Hematopoietic multipotent progenitor cell treated with erythropoietin and hydrocortisone succinate and interleukin-3 and kit ligand, for 17 days (in vitro differentiated cells): ENCODE measurements around the gene FREM3.
"Not testable (repeated sequence)": the region's sequence is repeated elsewhere in the genome, so short reads cannot be mapped to it uniquely, and the experiment has no call there.

Source experiments
- DNase-seq: peaks from one replicate; pipeline ENCODE4 v3.0.0-alpha.2; 2015; ENCODE audit warnings: low spot score

Gene FREM3

DNA sequence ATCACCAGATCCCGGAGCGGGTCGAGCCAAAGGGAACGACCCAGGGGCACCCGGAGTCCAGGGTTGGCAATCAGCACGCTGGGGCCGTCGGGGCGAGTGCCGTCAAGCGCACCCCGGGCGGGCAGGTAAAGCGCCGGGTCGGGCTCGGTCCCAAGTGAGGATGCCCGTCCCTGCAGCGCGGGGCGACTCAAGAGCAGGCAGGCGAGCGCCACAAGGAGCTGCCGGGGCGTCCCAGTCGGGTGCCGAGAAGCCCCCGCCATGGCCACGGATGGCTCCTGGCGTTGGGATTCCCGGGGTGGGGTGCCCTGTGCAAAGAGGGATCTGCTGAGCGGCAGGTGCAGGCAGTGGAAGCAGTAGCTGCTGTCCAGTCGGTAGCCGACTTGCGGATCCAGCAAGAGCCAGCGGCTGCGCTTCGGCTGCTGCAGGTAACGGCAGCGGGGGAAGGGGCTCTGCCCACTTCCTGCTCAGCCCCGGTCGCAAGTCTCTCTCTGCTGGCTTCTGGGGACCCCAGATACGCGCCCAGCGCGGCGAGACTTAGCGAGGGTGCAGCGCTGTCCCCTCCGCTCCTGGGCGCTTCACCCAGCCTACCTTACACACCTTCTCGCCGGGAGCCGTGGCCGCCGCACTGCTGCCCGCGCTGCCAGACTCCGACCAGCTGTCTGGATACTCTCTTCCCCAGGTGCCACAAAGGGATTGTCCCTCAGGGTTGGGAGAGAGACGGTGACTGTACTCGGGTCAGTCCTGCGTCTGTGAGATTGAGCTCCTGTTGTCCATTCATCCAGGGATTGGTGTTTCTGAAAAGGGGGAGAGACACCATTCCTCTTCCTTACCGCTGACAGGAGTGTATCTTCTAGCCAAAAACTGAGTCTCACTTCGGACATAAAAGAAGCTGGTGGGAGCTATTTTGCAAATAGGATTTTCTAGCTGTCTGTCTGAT lies at the start of gene FREM3:
FREM3 (minus strand) TSS at position 260 of the 937 bp plus-strand sequence; CDS start at position 260, 0 bp downstream.
- DNase-seq, result no peak

DNA sequence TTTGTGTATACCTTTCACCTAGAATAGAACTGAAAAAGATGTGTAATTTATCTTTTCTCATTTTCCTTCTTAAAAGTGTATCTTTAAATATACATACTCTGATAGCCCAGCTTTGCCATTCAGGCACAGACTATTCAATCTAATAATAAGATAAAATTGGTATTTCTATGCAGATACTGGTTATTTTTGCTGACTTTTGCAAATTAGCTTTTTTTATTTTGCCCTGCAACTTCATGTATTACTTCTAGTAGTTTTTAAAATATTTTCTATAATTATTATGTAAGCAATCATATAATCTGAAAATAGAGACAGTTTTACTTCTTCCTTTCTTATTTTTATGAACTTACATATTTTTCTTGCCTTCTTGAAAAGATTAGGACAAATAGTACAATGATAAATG lies 45.4 kb upstream of the FREM3 start:
- no peak for DNase-seq

DNA sequence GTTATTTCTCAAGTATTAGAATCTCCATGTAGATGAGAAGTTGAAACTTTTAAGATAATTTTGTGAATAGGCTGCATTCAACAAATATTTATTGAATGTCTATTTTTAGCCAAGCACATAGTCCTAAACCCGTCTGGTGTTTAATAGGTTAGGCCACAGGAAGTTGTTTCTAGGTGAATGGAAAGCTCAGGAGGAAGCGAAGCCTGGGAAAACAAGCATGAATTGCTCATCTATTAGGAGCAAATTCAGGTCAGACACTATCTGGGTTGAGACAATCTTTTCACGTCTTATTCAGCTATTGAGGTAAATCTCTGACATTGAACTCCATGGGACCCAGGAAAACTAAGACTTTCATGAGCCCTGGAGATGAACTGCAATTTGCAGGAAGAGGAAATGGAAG lies 43.1 kb upstream of the FREM3 start:
- DNase-seq, result no peak

DNA sequence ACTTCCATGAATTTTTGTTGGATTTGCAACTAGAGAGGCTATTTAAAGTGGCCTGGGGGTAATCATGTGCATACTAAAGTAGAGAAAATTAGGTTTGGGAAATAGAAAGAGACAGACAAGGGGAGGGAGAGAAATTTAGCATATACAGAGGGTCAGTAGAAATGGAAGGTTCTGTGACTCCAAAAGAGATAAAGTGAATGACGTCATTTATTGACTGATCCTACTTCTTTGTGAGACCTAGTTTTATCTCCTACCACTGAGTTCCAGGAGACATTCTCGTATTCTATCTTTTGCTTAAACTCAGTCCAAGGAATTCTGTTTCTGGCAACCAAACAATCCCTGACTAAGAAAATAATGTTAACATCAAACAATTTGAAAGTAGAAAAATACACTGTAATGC lies 42.4 kb upstream of the FREM3 start:
- DNase-seq, result no peak

DNA sequence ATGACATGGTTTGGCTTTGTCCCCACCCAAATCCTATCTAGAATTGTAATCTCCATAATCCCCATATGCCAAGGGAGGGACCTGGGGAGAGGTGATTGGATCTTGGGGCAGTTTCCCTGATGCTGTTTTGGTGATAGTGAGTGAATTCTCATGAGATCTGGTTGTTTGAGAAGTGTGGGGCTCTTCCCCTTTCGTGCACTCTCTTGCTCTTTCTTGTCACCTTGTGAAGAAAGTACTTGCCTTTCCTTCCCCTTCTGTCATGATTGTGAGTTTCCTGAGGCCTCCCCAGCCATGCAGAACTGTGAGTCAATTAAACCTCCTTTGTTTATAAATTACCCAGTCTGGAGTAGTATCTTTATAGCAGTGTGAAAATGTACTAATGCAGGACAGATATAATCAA lies 36.4 kb upstream of the FREM3 start:
- DNase-seq, result no peak

DNA sequence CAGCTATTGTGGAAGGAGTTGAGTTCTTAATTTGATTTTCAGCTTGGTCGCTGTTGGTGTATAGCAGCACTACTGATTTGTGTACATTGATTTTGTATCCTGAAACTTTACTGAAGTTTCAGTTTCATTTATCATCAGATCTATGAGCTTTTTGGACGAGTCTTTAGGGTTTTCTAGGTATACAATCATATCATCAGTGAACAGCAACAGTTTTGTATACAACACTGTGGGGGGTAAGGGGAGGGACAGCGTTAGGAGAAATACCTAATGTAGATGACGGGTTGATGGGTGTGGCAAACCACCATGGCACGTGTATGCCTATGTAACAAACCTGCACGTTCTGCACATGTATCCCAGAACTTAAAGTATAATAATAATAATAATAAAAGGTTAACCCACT lies 35.6 kb upstream of the FREM3 start:
- DNase-seq, result not testable (repeated sequence)

DNA sequence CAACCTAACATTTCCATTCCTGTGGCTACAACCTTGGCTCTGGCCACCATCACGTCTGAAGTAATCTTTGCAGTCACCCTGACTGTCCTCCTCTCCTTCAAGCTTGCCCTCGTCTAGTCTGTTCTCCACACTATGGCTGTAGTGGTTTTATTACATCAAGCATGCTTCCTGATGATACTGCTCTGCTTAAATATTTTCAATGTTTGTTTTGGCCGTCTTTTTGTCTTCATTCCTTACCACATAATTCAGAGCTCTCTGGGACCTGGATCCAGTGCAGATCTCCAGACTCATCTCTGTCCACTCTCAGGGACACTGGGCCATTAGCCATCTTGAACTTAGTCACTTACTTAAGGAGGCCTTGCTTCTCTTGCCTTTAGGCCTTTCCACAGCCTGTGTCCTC lies 27.7 kb upstream of the FREM3 start:
- DNase-seq, result no peak

DNA sequence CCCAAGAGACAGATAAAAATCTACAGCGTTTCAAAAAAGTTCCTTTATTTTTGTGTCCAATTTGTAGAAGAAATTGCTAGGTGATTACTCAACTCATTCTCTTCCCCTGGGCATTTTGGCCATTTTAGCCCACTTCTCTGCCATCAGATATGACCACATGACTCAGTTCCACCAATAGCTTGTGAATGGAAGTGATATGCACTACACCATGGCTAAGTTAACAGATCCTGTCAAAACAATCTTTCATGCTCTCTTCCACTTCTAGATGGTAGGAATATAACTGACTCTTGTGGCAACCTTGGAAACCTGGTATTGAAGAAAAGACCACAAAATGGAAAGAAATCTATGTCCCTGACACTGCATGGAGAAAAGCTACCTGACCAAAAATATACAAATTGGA lies 26.2 kb upstream of the FREM3 start:
- no peak for DNase-seq

DNA sequence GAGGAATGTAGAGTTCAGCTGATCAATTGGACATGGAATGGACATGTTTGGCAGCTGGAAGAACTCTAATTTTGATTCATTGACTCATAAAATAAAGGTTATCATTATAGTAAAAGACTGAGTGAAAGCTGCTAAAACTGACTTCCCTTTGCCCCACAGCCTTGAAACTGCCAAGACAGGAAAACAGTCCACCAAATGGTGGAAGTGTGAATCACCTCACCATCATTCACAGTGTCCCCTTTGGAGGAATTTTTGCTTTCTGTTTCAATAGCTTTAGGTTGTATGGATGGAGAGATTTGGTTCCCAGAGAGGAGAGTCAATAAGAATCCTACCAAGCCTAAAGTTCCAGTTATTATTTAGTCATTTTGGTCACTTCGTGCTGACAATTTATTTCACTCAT lies 20.8 kb upstream of the FREM3 start:
- no peak for DNase-seq

DNA sequence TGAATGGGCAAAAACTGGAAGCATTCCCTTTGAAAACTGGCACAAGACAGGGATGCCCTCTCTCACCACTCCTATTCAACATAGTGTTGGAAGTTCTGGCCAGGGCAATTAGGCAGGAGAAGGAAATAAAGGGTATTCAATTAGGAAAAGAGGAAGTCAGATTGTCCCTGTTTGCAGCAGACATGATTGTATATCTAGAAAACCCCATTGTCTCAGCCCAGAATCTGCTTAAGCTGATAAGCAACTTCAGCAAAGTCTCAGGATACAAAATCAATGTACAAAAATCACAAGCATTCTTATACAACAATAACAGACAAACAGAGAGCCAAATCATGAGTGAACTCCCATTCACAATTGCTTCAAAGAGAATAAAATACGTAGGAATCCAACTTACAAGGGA lies 18.3 kb upstream of the FREM3 start:
- DNase-seq, result not testable (repeated sequence)

DNA sequence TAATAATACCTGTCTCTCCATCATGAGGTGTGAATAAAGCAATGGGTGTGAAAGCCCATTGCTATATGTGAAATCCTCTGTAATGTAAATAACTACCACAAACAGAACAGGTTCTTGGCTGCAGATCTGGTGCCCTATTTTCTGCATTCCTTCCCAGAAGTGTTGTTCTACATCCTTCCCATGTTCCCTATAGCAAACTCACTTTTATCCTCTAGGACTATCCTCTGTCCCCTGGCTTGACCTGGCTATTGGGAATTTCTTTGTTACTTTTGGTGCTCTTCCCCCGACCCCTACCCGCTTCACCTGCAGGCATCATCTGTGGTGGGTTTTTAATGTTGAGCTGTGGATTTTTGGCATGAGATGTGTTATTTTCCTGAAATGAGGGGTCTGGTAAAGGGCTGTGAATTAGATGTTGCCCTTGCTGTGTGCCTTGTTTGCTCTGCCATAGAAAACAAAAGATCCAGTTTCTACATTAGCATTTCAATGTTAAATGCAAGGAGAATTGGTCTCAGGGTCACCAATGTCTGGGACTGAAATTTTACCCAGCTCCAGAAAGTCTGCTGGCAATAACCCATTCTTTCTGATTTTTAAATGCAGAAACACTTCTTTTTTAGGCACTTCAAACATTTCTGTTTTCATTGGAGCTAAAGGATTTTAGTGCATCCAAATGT lies 13.6 kb upstream of the FREM3 start:
- DNase-seq, result no peak

DNA sequence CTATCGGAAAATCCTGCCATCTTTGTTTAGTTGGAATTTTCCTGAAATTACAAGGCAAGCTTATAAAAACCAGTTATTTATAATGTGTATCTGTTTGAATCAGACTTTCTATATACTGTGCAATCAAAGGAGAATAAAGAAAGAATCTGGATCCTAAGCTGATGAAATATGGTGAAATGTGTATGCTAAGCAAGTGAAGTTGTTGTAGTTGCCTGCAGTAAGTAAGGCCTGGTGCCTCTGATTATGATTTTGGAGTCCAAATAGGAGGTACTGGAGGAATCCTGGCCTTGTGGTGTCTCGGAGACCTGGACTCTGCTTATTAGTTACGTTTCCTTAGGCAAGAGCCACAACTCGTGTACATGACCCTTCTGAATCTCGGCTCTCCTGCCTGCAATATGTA lies 13.1 kb upstream of the FREM3 start:
- DNase-seq, result no peak

DNA sequence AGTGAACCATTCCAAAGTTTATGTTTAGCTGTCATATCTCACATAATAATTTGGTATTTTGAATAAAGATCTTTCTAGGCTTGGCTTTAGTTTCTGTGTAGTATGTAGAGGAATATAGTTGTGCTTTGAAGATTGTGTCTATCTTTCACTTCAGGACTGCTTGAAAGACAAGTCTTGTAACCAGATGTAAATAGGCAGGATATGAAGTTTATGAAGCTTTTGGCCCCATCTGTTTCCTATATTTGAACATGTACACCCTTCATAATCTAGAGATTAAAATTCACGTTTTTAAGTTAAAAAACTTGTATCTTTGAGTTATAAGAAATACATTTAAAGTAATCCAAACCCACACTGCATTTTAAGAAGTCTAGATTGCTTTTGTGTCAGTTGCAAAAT lies 11.7 kb upstream of the FREM3 start:
- DNase-seq, result no peak

DNA sequence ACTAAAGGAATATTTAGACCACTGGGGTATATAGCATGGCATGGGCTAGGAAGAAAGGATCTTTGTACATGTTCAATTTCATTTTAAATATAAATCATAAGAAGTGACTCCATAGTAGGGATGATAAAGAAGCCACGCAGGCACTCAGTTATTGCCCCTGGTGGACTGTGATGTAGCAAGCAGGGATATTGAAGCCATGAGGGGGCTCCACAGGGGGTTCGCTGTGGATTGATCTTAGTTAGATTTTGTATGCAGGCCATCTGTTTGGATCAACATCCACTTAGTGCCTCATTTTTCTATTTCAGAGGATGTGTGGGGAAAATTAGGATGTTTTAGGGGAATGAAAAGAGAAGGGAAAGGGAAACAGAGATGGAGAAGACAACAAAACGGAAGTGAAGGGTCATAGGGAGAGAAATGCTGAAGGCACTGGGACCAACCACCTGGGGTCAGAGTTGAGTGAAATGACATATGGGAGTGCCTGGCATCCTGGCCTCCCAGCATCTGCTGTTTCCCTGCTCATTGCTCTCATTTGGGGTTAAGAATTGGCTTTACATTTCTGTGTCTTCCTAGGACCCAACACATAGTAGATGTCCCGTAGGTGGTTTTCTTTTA lies 11.2 kb upstream of the FREM3 start:
- no peak for DNase-seq

DNA sequence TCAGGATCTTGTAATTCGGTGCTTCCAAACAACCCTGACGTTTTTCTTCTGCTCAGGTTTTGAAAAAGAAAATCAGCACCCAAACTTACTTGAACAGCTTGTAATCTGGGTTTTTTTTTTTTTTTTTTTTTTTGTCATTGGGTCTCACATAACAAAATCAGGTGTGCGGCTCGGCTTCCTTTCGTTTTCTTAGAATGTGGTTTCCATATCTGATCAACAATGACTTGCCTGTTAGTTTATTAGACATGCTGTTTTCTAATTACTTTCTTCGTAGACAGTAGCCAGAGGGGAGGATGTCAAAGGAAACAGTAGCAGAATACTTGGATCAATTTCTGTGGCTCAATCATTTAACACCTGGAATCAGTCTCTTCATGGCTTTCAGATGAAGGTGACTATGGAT lies 890 bp upstream of the FREM3 start:
- DNase-seq, result no peak

DNA sequence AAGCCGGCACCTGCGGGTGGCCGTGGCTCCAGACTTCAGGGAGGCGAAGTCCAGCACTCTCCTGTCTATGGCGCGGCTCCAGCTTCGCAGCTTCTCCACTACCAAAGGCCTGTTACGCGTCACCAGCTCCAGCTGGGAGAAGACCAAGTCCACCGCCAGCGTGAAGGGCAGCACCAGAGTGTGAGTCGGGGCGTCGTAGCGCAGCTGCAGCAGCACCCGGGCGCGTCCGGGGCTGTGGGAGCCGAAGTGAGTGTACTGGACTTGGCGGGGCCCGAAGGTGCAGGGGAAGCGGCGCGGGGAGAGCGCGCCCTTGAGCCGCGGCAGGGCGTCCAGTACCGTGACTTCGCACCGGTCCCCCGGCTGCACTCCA lies 444 bp downstream of the FREM3 start:
- no peak for DNase-seq

DNA sequence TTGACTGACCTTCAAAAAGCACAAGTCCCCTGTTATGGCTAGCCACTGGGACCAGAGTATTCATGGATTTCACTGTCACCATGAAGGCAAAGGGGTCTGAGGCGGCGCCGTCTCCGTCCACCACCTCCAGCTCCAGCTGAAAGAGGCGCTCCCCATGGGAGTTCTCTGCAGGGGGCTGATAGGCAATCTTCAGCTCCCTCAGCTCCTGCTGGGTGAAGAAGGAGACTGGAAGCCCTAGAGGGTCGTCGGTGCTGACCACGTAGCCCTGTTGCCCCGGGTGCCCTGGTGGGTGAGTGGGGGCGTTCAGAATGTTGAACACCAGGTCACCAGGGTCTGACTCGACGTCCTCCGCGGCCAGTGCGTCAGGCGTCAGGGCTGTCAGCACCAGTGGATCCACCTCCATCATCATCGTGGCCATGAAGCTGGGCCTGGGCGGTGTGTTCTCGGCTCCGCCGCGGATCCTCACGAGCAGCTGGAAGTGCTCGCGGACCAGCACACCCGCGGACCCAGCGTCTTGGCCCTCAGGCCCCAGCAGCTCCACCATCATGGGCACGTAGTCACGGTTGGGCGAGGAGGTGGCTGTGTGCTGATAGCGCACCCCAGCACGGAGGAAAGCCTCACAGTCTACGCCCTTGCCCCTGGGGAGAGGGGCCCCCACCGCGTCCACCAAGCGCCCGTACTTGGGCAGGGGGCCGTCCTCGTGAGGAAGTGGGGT lies 987 bp downstream of the FREM3 start:
- DNase-seq, result no peak

DNA sequence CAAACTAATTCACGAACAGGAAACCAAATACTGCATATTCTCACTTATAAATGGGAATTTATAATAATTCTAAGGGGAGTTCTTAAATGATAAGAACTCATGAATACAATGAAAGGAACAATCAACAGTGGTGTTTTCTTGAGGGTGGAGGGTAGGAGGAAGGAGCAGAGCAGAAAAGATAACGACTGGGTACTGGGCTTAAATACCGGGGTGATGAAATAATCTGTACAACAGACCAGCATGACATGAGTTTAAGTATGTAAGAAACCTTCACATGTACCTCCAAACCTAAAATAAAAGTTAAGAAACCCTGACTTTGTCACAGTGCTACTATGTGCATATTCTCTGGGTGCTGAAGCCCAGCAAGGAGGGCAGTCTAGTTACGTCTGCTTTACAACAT lies 6.6 kb downstream of the FREM3 start:
- no peak for DNase-seq

DNA sequence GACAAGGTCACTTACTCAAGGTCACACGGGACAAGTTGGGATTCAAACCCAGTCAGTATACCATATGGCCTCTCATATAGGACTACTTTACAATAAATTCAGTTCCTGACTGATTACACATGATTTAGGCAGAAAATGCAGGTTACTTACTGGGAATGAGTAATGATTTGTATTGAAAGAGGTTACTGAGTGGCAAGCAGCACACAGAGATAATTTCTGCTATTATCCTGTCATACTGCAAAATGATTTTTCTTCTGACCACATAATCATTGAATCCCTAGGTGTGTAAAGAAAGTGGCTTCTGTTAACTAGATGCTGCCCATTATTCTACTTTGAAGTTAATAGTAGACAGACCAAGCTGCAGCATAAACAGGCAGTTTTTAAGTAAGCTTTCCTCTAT lies 8.2 kb downstream of the FREM3 start:
- DNase-seq, result no peak

DNA sequence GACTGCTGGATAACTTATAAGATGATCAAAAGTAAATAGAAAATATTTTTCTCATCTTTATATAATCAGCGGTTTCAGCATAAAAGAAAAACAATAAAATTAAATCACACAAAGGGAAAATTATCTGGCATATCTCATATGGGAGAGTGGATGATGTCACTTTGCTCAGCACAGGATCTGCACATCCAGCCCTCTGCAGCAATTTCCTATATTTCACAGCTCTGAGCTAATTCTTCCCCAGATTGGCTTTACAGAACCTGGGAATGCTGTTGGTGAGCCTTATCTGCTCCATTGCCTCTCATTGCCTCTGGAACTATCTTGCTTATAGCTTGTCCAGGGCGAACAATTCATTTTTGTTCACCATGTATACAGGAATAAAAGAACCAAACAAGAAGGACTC lies 21.0 kb downstream of the FREM3 start:
- DNase-seq, result no peak

DNA sequence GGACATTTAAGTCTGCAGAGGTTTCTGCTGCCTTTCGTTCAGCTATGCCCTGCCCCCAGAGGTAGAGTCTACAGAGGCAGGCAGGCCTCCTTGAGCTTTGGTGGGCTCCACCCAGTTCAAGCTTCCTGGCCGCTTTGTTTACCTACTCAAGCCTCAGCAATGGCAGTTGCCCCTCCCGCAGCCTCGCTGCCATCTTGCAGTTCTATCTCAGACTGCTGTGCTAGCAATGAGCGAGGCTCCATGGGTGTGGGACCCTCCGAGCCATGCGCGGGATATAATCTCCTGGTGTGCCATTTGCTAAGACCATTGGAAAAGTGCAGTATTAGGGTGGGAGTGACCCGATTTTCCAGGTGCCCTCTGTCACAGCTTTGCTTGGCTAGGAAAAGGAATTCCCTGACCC lies 26.8 kb downstream of the FREM3 start:
- DNase-seq, result not testable (repeated sequence)

DNA sequence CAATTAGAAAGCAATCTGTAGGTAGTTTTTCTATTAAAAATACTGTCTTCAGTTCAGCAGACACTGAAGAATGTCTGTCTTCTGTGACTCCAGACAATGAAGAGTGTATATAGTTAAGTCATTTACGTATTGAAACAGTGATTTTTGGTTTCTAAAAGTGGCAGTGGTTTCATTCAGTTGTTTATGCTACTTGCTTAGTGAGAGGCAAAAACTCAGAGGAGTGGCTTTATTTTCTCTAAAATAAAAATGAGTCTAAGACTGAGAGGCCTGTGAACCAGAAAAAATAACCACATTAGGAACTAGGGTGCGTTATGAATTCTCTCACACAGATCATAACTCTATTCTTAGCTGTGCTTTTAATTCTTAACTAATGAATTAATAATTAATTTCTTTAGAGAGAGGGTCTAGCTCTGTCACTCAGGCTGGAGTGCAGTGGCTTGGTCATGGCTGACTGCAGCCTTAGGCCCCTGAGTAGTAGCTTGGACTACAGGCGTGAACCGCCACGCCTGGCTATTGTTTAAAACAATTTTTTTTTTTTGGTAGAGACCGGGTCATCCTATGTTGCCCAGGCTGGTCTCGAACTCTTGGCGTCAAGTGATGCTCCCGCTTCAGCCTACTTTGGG lies 31.4 kb downstream of the FREM3 start:
- DNase-seq, result no peak
